Measurements from ENCODE around the gene CYP27B1.

Gene CYP27B1

GRCh38 chr12:57740656-57741412, 26.0 kb downstream of the CYP27B1 start:
- peaks cover 6% of the 10 kb centered on the region for H3K36me3 ChIP-seq (ENCODE audit: control insufficient read depth, insufficient read depth, low read length)

GRCh38 chr12:57739914-57740538, 26.9 kb downstream of the CYP27B1 start:
- H3K4me1 ChIP-seq (ENCODE audit: control insufficient read depth, insufficient read depth, low read length, poor library complexity, severe bottlenecking) = peaks cover 6% of the 10 kb centered on the region
- no peaks in the 10 kb centered on the region for H3K9me3 ChIP-seq (ENCODE audit: control insufficient read depth, low read length)
- H3K36me3 ChIP-seq (ENCODE audit: control insufficient read depth, insufficient read depth, low read length) = no peaks in the 10 kb centered on the region
- WGBS, 2 experiments (ENCODE audit: insufficient coverage in 2 of 2) = 38 to 48% methylated on average over 4 to 9 of the region's 10 CpGs
- H3K27ac ChIP-seq (ENCODE audit: low read depth, low read length, severe bottlenecking) = no peak overlapping the region
- no peak overlapping the region for H3K4me3 ChIP-seq (ENCODE audit: extremely low read depth, insufficient read depth, low read length, poor library complexity, severe bottlenecking)

More at GRCh38 chr12:57740656-57741412, 26.0 kb downstream of the CYP27B1 start:
- no peak overlapping the region for H3K4me3 ChIP-seq (ENCODE audit: extremely low read depth, insufficient read depth, low read length, poor library complexity, severe bottlenecking)
- no peak overlapping the region for H3K27ac ChIP-seq (ENCODE audit: low read depth, low read length, severe bottlenecking)
- no peaks in the 10 kb centered on the region for H3K9me3 ChIP-seq (ENCODE audit: control insufficient read depth, low read length)
- H3K4me1 ChIP-seq (ENCODE audit: control insufficient read depth, insufficient read depth, low read length, poor library complexity, severe bottlenecking) = peaks cover 6% of the 10 kb centered on the region
- 76 to 91% methylated on average over 1 to 5 of the region's 5 CpGs for WGBS, 2 experiments (ENCODE audit: insufficient coverage in 2 of 2)

GRCh38 chr12:57739387-57739786, 27.5 kb downstream of the CYP27B1 start:
- no peaks in the 10 kb centered on the region for H3K9me3 ChIP-seq (ENCODE audit: control insufficient read depth, low read length)
- no peaks in the 10 kb centered on the region for H3K36me3 ChIP-seq (ENCODE audit: control insufficient read depth, insufficient read depth, low read length)
- H3K4me1 ChIP-seq (ENCODE audit: control insufficient read depth, insufficient read depth, low read length, poor library complexity, severe bottlenecking) = peaks cover 6% of the 10 kb centered on the region
- H3K27ac ChIP-seq (ENCODE audit: low read depth, low read length, severe bottlenecking) = no peak overlapping the region
- WGBS, 2 experiments (ENCODE audit: insufficient coverage in 2 of 2) = 11% methylated on average over 6 of the region's 7 CpGs; no CpG with 5 or more reads in 1 of the 2 experiments
- H3K4me3 ChIP-seq (ENCODE audit: extremely low read depth, insufficient read depth, low read length, poor library complexity, severe bottlenecking) = no peak overlapping the region

- H3K27ac ChIP-seq (ENCODE audit: low read depth, low read length, severe bottlenecking) = no peak within 1 kb of the TSS
- H3K9me3 ChIP-seq (ENCODE audit: control insufficient read depth, low read length) = no peaks in the 10 kb centered on the region
- peaks cover 6% of the 10 kb centered on the region for H3K4me1 ChIP-seq (ENCODE audit: control insufficient read depth, insufficient read depth, low read length, poor library complexity, severe bottlenecking)
- no peaks in the 10 kb centered on the region for H3K36me3 ChIP-seq (ENCODE audit: control insufficient read depth, insufficient read depth, low read length)
- WGBS, 2 experiments (ENCODE audit: insufficient coverage in 2 of 2) = 2% methylated on average over 23 of the region's 36 CpGs; no CpG with 5 or more reads in 1 of the 2 experiments
- peak within 1 kb of the TSS; percentile 33 for H3K4me3 ChIP-seq (ENCODE audit: extremely low read depth, insufficient read depth, low read length, poor library complexity, severe bottlenecking)
Measured at GRCh38 chr12:57738661-57739237, 28.1 kb downstream of the CYP27B1 start, which contains the start of gene AGAP2. TSS of gene AGAP2 (minus strand) at chr12:57738742. CDS start at chr12:57738246, 496 bp downstream.

GRCh38 chr12:57737467-57738460, 29.1 kb downstream of the CYP27B1 start:
- 0 to 1% methylated on average over 67 to 84 of the region's 110 CpGs for WGBS, 2 experiments (ENCODE audit: insufficient coverage in 2 of 2)
- Histone ChIP-seq H3K36me3 (ENCODE audit: control insufficient read depth, insufficient read depth, low read length) (no peaks in the 10 kb centered on the region), H3K27ac (ENCODE audit: low read depth, low read length, severe bottlenecking) (no peak overlapping the region), H3K9me3 (ENCODE audit: control insufficient read depth, low read length) (no peaks in the 10 kb centered on the region), H3K4me3 (ENCODE audit: extremely low read depth, insufficient read depth, low read length, poor library complexity, severe bottlenecking) (peak overlapping the region; percentile 33), H3K4me1 (ENCODE audit: control insufficient read depth, insufficient read depth, low read length, poor library complexity, severe bottlenecking) (peaks cover 6% of the 10 kb centered on the region)

- Histone ChIP-seq H3K4me3 (ENCODE audit: extremely low read depth, insufficient read depth, low read length, poor library complexity, severe bottlenecking) (peak overlapping the region; percentile 33), H3K36me3 (ENCODE audit: control insufficient read depth, insufficient read depth, low read length) (no peaks in the 10 kb centered on the region), H3K27ac (ENCODE audit: low read depth, low read length, severe bottlenecking) (no peak overlapping the region), H3K4me1 (ENCODE audit: control insufficient read depth, insufficient read depth, low read length, poor library complexity, severe bottlenecking) (peaks cover 6% of the 10 kb centered on the region), H3K9me3 (ENCODE audit: control insufficient read depth, low read length) (no peaks in the 10 kb centered on the region)
- 1 to 2% methylated on average over 22 to 23 of the region's 31 CpGs for WGBS, 2 experiments (ENCODE audit: insufficient coverage in 2 of 2)
Measured at GRCh38 chr12:57736741-57737466, 30.0 kb downstream of the CYP27B1 start.

GRCh38 chr12:57735952-57736740, 30.7 kb downstream of the CYP27B1 start:
- WGBS, 2 experiments (ENCODE audit: insufficient coverage in 2 of 2) = 0% methylated on average over 27 to 29 of the region's 49 CpGs
- H3K4me3 ChIP-seq (ENCODE audit: extremely low read depth, insufficient read depth, low read length, poor library complexity, severe bottlenecking) = peak overlapping the region; percentile 18

GRCh38 chr12:57735198-57735855, 31.6 kb downstream of the CYP27B1 start:
- H3K9me3 ChIP-seq (ENCODE audit: control insufficient read depth, low read length) = no peaks in the 10 kb centered on the region
- H3K27ac ChIP-seq (ENCODE audit: low read depth, low read length, severe bottlenecking) = no peak overlapping the region
- H3K36me3 ChIP-seq (ENCODE audit: control insufficient read depth, insufficient read depth, low read length) = no peaks in the 10 kb centered on the region
- no peak overlapping the region for H3K4me3 ChIP-seq (ENCODE audit: extremely low read depth, insufficient read depth, low read length, poor library complexity, severe bottlenecking)
- peaks cover 6% of the 10 kb centered on the region for H3K4me1 ChIP-seq (ENCODE audit: control insufficient read depth, insufficient read depth, low read length, poor library complexity, severe bottlenecking)
- 7 to 29% methylated on average over 1 to 3 of the region's 8 CpGs for WGBS, 2 experiments (ENCODE audit: insufficient coverage in 2 of 2)

More at GRCh38 chr12:57735952-57736740, 30.7 kb downstream of the CYP27B1 start:
- H3K4me1 ChIP-seq (ENCODE audit: control insufficient read depth, insufficient read depth, low read length, poor library complexity, severe bottlenecking) = peaks cover 6% of the 10 kb centered on the region
- no peaks in the 10 kb centered on the region for H3K36me3 ChIP-seq (ENCODE audit: control insufficient read depth, insufficient read depth, low read length)
- no peak overlapping the region for H3K27ac ChIP-seq (ENCODE audit: low read depth, low read length, severe bottlenecking)
- H3K9me3 ChIP-seq (ENCODE audit: control insufficient read depth, low read length) = no peaks in the 10 kb centered on the region

GRCh38 chr12:57734591-57734990, 32.3 kb downstream of the CYP27B1 start:
- Histone ChIP-seq H3K4me3 (ENCODE audit: extremely low read depth, insufficient read depth, low read length, poor library complexity, severe bottlenecking) (no peak overlapping the region), H3K36me3 (ENCODE audit: control insufficient read depth, insufficient read depth, low read length) (no peaks in the 10 kb centered on the region), H3K4me1 (ENCODE audit: control insufficient read depth, insufficient read depth, low read length, poor library complexity, severe bottlenecking) (peaks cover 6% of the 10 kb centered on the region), H3K27ac (ENCODE audit: low read depth, low read length, severe bottlenecking) (no peak overlapping the region), H3K9me3 (ENCODE audit: control insufficient read depth, low read length) (no peaks in the 10 kb centered on the region)
- 78 to 83% methylated on average over 2 to 3 of the region's 4 CpGs for WGBS, 2 experiments (ENCODE audit: insufficient coverage in 2 of 2)
